ENCODE measurements around the gene MRPL23.

MRPL23 gene

GRCh38 chr11:1953489-1954266 lies 6.5 kb downstream of the MRPL23 start:
- DNase-seq (ENCODE audit: low read depth, low spot score) = no peak

- no peak for DNase-seq (ENCODE audit: low read depth, low spot score)
These were observed 11.2 kb downstream of the MRPL23 start for GRCh38 chr11:1958367-1958766.

- DNase-seq (ENCODE audit: low read depth, low spot score) = no peak
These were observed 12.7 kb downstream of the MRPL23 start for GRCh38 chr11:1959786-1960185.

- no peak for DNase-seq (ENCODE audit: low read depth, low spot score)
These were observed 16.7 kb downstream of the MRPL23 start for GRCh38 chr11:1963864-1964263.

GRCh38 chr11:1964348-1964747 lies 17.2 kb downstream of the MRPL23 start:
- DNase-seq (ENCODE audit: low read depth, low spot score) = no peak

- no peak for DNase-seq (ENCODE audit: low read depth, low spot score)
These were observed 17.8 kb downstream of the MRPL23 start for GRCh38 chr11:1964955-1965354.

GRCh38 chr11:1966531-1966930 lies 19.4 kb downstream of the MRPL23 start:
- DNase-seq (ENCODE audit: low read depth, low spot score) = no peak

GRCh38 chr11:1967641-1968225 lies 20.6 kb downstream of the MRPL23 start:
- no peak for DNase-seq (ENCODE audit: low read depth, low spot score)

GRCh38 chr11:1968454-1969002 lies 21.4 kb downstream of the MRPL23 start:
- no peak for DNase-seq (ENCODE audit: low read depth, low spot score)

- no peak for DNase-seq (ENCODE audit: low read depth, low spot score)
These were observed 21.9 kb downstream of the MRPL23 start for GRCh38 chr11:1969035-1969434.

- DNase-seq (ENCODE audit: low read depth, low spot score) = no peak
These were observed 22.6 kb downstream of the MRPL23 start for GRCh38 chr11:1969776-1970175.

GRCh38 chr11:1970956-1971355 lies 23.8 kb downstream of the MRPL23 start:
- no peak for DNase-seq (ENCODE audit: low read depth, low spot score)

- no peak for DNase-seq (ENCODE audit: low read depth, low spot score)
These were observed 28.1 kb downstream of the MRPL23 start for GRCh38 chr11:1975185-1975584.

GRCh38 chr11:1978720-1979473 lies 31.8 kb downstream of the MRPL23 start:
- no peak for DNase-seq (ENCODE audit: low read depth, low spot score)

GRCh38 chr11:1979607-1980006 lies 32.5 kb downstream of the MRPL23 start:
- DNase-seq (ENCODE audit: low read depth, low spot score) = no peak

- no peak for DNase-seq (ENCODE audit: low read depth, low spot score)
These were observed 35.9 kb downstream of the MRPL23 start for GRCh38 chr11:1982873-1983600.

GRCh38 chr11:1983601-1983961 lies 36.4 kb downstream of the MRPL23 start:
- DNase-seq (ENCODE audit: low read depth, low spot score) = no peak

- no peak for DNase-seq (ENCODE audit: low read depth, low spot score)
These were observed 39.9 kb downstream of the MRPL23 start for GRCh38 chr11:1987024-1987423.

GRCh38 chr11:1988174-1988573 lies 41.0 kb downstream of the MRPL23 start:
- DNase-seq (ENCODE audit: low read depth, low spot score) = no peak

- no peak for DNase-seq (ENCODE audit: low read depth, low spot score)
These were observed 41.7 kb downstream of the MRPL23 start for GRCh38 chr11:1988667-1989317.

- DNase-seq (ENCODE audit: low read depth, low spot score) = no peak
These were observed 42.8 kb downstream of the MRPL23 start for GRCh38 chr11:1989953-1990352.

Measured in activated CD4-positive, CD25-positive, alpha-beta regulatory T cell treated with anti-CD3 and anti-CD28 coated beads, Interleukin-2, amount 50 U/mL, for 16 hours (primary cell).